OCI-LY7 (cell line): Measurements from ENCODE around the gene AMFR.

Source experiments
- EZH2phosphoT487 ChIP-seq: fragments of 200-600 bp; sonication (generic); IDR thresholded peaks from 2 replicates; pipeline ENCODE4 v1.6.1; 2018; ENCODE audit warnings: low read depth, borderline replicate concordance, mild to moderate bottlenecking, mixed run types, antibody characterized with exemption, low read length, moderate library complexity, mixed read lengths
- TF ChIP-seq, protein P1 (sequence below): fragments of 200-600 bp; sonication (generic); conservative IDR thresholded peaks from 2 replicates; pipeline ENCODE4 v1.5.1; 2014; ENCODE audit warnings: mild to moderate bottlenecking, antibody characterized with exemption, low read length, moderate library complexity, mixed read lengths

DNA sequence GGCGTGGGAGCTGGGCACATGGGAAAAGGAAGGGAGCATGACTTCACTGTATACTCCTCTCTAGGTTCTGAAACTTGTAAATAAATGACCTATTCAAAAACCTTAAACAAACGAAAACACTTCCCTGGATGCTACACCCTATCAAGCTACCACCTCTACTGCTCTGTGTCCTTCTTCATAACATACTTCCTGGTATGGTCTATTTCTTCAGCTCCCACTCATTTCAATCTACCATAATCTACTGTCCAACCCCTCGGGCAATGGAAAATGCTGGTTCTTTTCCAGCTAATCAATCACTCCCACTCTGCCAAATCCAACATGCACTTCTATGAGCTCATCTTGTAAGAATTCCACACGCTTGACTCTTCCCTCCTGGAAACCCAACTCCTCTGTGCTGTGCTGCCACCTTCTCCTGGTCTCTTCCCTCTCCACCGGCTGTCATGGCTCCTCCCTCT is 42.4 kb downstream of the AMFR start:
- TF ChIP-seq, protein P1, sequence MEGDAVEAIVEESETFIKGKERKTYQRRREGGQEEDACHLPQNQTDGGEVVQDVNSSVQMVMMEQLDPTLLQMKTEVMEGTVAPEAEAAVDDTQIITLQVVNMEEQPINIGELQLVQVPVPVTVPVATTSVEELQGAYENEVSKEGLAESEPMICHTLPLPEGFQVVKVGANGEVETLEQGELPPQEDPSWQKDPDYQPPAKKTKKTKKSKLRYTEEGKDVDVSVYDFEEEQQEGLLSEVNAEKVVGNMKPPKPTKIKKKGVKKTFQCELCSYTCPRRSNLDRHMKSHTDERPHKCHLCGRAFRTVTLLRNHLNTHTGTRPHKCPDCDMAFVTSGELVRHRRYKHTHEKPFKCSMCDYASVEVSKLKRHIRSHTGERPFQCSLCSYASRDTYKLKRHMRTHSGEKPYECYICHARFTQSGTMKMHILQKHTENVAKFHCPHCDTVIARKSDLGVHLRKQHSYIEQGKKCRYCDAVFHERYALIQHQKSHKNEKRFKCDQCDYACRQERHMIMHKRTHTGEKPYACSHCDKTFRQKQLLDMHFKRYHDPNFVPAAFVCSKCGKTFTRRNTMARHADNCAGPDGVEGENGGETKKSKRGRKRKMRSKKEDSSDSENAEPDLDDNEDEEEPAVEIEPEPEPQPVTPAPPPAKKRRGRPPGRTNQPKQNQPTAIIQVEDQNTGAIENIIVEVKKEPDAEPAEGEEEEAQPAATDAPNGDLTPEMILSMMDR: no peak
- TF ChIP-seq EZH2phosphoT487: no peak
